NCI-H446 treated with DMSO at 0.1 percent for 48 hours (cell line): ENCODE data around the gene MYO3B.
A peak's percentile ranks its signal among the peaks of the same experiment; 100 is the strongest.

Experiments
- DNase-seq: peaks from one replicate; lab custom pipeline; 2025; lab: John Stamatoyannopoulos, UW

The MYO3B gene

GRCh38 chr2:170306293-170306873 lies 128.4 kb downstream of the MYO3B start:
- DNase-seq, result no peak

GRCh38 chr2:170307052-170307451 lies 129.1 kb downstream of the MYO3B start:
- no peak for DNase-seq

GRCh38 chr2:170307555-170308351 lies 129.8 kb downstream of the MYO3B start:
- DNase-seq, result no peak

GRCh38 chr2:170310876-170311502 lies 133.0 kb downstream of the MYO3B start:
- DNase-seq, result no peak

- peak; percentile 37 for DNase-seq
Measured at GRCh38 chr2:170313347-170313991, 135.5 kb downstream of the MYO3B start.

GRCh38 chr2:170313992-170314348 lies 136.0 kb downstream of the MYO3B start:
- no peak for DNase-seq

- no peak for DNase-seq
Measured at GRCh38 chr2:170314744-170315447, 136.9 kb downstream of the MYO3B start.

GRCh38 chr2:170320948-170321347 lies 143.0 kb downstream of the MYO3B start:
- DNase-seq, result no peak

- no peak for DNase-seq
Measured at GRCh38 chr2:170321526-170321925, 143.6 kb downstream of the MYO3B start.

- no peak for DNase-seq
Measured at GRCh38 chr2:170322140-170322766, 144.3 kb downstream of the MYO3B start.

GRCh38 chr2:170323743-170324142 lies 145.8 kb downstream of the MYO3B start:
- DNase-seq, result no peak

GRCh38 chr2:170324640-170325046 lies 146.7 kb downstream of the MYO3B start:
- peak; percentile 53 for DNase-seq

- no peak for DNase-seq
Measured at GRCh38 chr2:170330881-170331280, 152.9 kb downstream of the MYO3B start.

- no peak for DNase-seq
Measured at GRCh38 chr2:170332676-170333402, 154.9 kb downstream of the MYO3B start.

- DNase-seq, result no peak
Measured at GRCh38 chr2:170335351-170335750, 157.4 kb downstream of the MYO3B start.

GRCh38 chr2:170336408-170336807 lies 158.5 kb downstream of the MYO3B start:
- no peak for DNase-seq

- no peak for DNase-seq
Measured at GRCh38 chr2:170336916-170337315, 159.0 kb downstream of the MYO3B start.

GRCh38 chr2:170339322-170339721 lies 161.4 kb downstream of the MYO3B start:
- DNase-seq, result no peak

GRCh38 chr2:170339750-170340692 lies 162.1 kb downstream of the MYO3B start:
- no peak for DNase-seq

GRCh38 chr2:170340693-170341068 lies 162.7 kb downstream of the MYO3B start:
- no peak for DNase-seq
